ENCODE results near the gene MEIS1.

- TF ChIP-seq, protein P1, sequence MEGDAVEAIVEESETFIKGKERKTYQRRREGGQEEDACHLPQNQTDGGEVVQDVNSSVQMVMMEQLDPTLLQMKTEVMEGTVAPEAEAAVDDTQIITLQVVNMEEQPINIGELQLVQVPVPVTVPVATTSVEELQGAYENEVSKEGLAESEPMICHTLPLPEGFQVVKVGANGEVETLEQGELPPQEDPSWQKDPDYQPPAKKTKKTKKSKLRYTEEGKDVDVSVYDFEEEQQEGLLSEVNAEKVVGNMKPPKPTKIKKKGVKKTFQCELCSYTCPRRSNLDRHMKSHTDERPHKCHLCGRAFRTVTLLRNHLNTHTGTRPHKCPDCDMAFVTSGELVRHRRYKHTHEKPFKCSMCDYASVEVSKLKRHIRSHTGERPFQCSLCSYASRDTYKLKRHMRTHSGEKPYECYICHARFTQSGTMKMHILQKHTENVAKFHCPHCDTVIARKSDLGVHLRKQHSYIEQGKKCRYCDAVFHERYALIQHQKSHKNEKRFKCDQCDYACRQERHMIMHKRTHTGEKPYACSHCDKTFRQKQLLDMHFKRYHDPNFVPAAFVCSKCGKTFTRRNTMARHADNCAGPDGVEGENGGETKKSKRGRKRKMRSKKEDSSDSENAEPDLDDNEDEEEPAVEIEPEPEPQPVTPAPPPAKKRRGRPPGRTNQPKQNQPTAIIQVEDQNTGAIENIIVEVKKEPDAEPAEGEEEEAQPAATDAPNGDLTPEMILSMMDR (IDR thresholded peaks at IDR 0.05) = peak in 1 of 4 experiments; percentile 41
- TF ChIP-seq POLR2AphosphoS5 (IDR thresholded peaks at IDR 0.05) = no peak
- TF ChIP-seq POLR2A (IDR thresholded peaks at IDR 0.05) = peak in 1 of 2 donors; percentile 2
- TF ChIP-seq EP300 (IDR thresholded peaks at IDR 0.05) = no peak
These were observed 142.6 kb downstream of the MEIS1 start for GRCh38 chr2:66577321-66578053.

All from gastroesophageal sphincter (tissue), 3 donors.